GM23248 (cell line): ENCODE data around the gene FBXL5. TPM values are rescaled to one million over a fixed set of nuclear protein-coding genes. Genes with fewer than 3 reads are reported as not detected.

ENCODE experiments used
- DNase-seq: peaks from one replicate; pipeline ENCODE4 v3.0.0-alpha.2; 2015
- H2AFZ ChIP-seq: fragments of 200-600 bp; sonication (generic); 2 replicates; pipeline ENCODE4 v1.6.1; 2016; ENCODE audit warnings: antibody characterized with exemption
- H3F3A ChIP-seq: fragments of 200-600 bp; sonication (generic); 2 replicates; pipeline ENCODE4 v1.6.1; 2016; ENCODE audit warnings: mild to moderate bottlenecking, antibody characterized with exemption, mixed run types; ENCODE audit not compliant: insufficient read depth
- H3K27ac ChIP-seq: fragments of 200-600 bp; sonication (generic); 2 replicates; pipeline ENCODE4 v1.5.1; 2016; ENCODE audit warnings: mild to moderate bottlenecking
- H3K27me3 ChIP-seq: fragments of 200-600 bp; sonication (generic); replicated peaks from 2 replicates; pipeline ENCODE4 v1.6.1; 2016; ENCODE audit warnings: mild to moderate bottlenecking; ENCODE audit not compliant: insufficient read depth
- H3K36me3 ChIP-seq: fragments of 200-600 bp; sonication (generic); 2 replicates; pipeline ENCODE4 v1.6.1; 2016; ENCODE audit warnings: low read depth, mild to moderate bottlenecking
- H3K4me1 ChIP-seq: fragments of 200-600 bp; sonication (generic); 2 replicates; pipeline ENCODE4 v1.6.1; 2016; ENCODE audit warnings: mild to moderate bottlenecking; ENCODE audit not compliant: insufficient read depth
- H3K4me2 ChIP-seq: fragments of 200-600 bp; sonication (generic); one replicate; pipeline ENCODE4 v1.6.1; 2016; ENCODE audit warnings: mild to moderate bottlenecking; ENCODE audit not compliant: unreplicated experiment
- H3K4me3 ChIP-seq: fragments of 200-600 bp; sonication (generic); 2 replicates; pipeline ENCODE4 v1.5.1; 2016; ENCODE audit warnings: mild to moderate bottlenecking
- H3K79me2 ChIP-seq: fragments of 200-600 bp; sonication (generic); 2 replicates; pipeline ENCODE4 v1.6.1; 2016; ENCODE audit warnings: mild to moderate bottlenecking; ENCODE audit not compliant: insufficient read depth
- H3K9ac ChIP-seq: fragments of 200-600 bp; sonication (generic); 2 replicates; pipeline ENCODE4 v1.6.1; 2016; ENCODE audit warnings: mild to moderate bottlenecking
- H3K9me2 ChIP-seq: fragments of 200-600 bp; sonication (generic); 2 replicates; pipeline ENCODE4 v1.6.1; 2016; ENCODE audit warnings: mixed run types, mild to moderate bottlenecking, moderate library complexity; ENCODE audit not compliant: insufficient read depth
- H3K9me3 ChIP-seq: fragments of 200-600 bp; sonication (generic); one replicate; pipeline ENCODE4 v1.6.1; 2017; ENCODE audit warnings: low read depth
- H4K20me1 ChIP-seq: fragments of 200-600 bp; sonication (generic); 2 replicates; pipeline ENCODE4 v1.6.0; 2016; ENCODE audit not compliant: insufficient read depth
- EZH2 ChIP-seq: fragments of 200-600 bp; sonication (generic); IDR thresholded peaks from 2 replicates; pipeline ENCODE4 v1.6.1; 2018; ENCODE audit warnings: antibody characterized with exemption, mild to moderate bottlenecking; ENCODE audit not compliant: insufficient read depth, poor library complexity, severe bottlenecking
- EZH2phosphoT487 ChIP-seq: fragments of 200-600 bp; sonication (generic); IDR thresholded peaks from 2 replicates; pipeline ENCODE4 v1.6.1; 2018; ENCODE audit warnings: antibody characterized with exemption, moderate library complexity, mild to moderate bottlenecking, low read depth; ENCODE audit not compliant: insufficient read depth
- WGBS, 2 experiments: methylation state at CpG; one replicate each; pipeline ENCODE4 v1.1.6; 2015 to 2017; ENCODE audit warnings: low lambda C conversion rate in 2 of 2, low coverage in 1 of 2; ENCODE audit errors: missing lambda C conversion rate in 2 of 2; 5-methylcytosine and 5-hydroxymethylcytosine counted together
- in situ Hi-C: fragments of 300-500 bp; cut with MboI; formaldehyde crosslinking; loops from 2 replicates; pipeline ENCODE4 v1.15.0; 2020
- polyA plus RNA-seq: library from polyadenylated mRNA; unstranded; fragments of >200 nt; fragmentation: Nextera tagmentation; extraction: Ambion mirVana; gene quantifications from 2 replicates; pipeline ENCODE4 v1.2.1, GENCODE V29; 2016
- total RNA-seq: library from RNA; depleted of rRNA; stranded (reverse); fragments of >200 nt; shearing (Covaris generic); gene quantifications from 2 replicates; pipeline ENCODE4 v1.2.3, GENCODE V29; 2014

The FBXL5 gene
- total and polyA plus RNA-seq, 2 experiments from 2014 or later: 55.6 to 82.7 TPM

DNA sequence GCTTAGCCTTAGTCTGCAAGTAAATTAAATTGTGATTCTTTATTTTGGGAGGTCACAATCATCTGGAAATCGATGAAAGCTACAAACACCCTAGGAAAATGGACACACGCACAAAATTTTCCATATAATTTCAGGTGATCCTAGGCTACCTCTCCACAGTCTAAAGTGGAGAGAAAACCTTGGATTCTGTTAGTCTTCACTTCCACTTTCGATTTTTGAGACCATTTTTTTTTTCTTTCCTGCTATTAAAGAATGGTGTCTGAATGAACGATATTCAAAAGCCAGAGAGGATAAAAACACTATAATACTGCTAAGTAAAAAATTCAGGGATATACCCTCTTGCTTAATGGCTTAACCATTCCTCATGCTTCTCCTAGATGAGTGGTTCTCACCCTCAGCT is 1.7 kb downstream of the FBXL5 start:
- Histone ChIP-seq H3K27ac (peak overlapping the region; percentile 92), H3K4me3 (peak overlapping the region; percentile 81), H3F3A (peaks cover 41% of the 10 kb centered on the region), H3K4me2 (peak overlapping the region; percentile 100), H3K9ac (peak overlapping the region; percentile 89), H3K27me3 (no peaks in the 10 kb centered on the region), H3K79me2 (peaks cover 63% of the 10 kb centered on the region), H3K9me3 (no peaks in the 10 kb centered on the region), H4K20me1 (peaks cover 15% of the 10 kb centered on the region; the same call in 1 of the 2 replicates), H2AFZ (peak overlapping the region; percentile 68), H3K36me3 (no peaks in the 10 kb centered on the region), H3K9me2 (no peaks in the 10 kb centered on the region), H3K4me1 (peaks cover 42% of the 10 kb centered on the region)
- no peak for TF ChIP-seq EZH2
- no peak for TF ChIP-seq EZH2phosphoT487
- 35 to 42% methylated on average over 4 of the region's 4 CpGs for WGBS, 2 experiments
- in situ Hi-C loops: no loop called here
- DNase-seq: no peak

DNA sequence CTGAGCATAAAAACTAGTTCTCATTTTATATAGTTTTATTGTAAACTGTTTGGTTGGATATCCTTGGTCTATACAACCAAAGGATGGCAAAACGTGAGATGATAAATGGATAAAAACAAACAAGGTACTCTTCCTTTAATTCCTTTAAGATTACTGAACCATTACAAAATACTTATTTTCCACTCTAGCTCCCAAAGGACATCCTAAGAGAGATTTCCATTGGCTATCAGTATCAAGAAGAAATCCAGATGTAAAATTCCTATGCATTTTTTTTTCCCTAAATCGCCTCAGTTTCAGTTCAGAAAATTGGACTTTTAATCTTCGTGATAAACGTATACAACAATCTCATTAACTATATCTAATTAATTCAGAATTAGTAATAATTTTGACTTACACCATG is 2.3 kb downstream of the FBXL5 start:
- peaks cover 42% of the 10 kb centered on the region for H3K4me1 ChIP-seq
- H3F3A ChIP-seq: peaks cover 41% of the 10 kb centered on the region
- no peak for TF ChIP-seq EZH2phosphoT487
- no peak for TF ChIP-seq EZH2
- H3K9ac ChIP-seq: peak overlapping the region; percentile 89
- H2AFZ ChIP-seq: no peak overlapping the region
- no peaks in the 10 kb centered on the region for H3K9me3 ChIP-seq
- peaks cover 69% of the 10 kb centered on the region for H3K79me2 ChIP-seq
- peak overlapping the region; percentile 100 for H3K4me2 ChIP-seq
- in situ Hi-C loops: no loop called here
- no peaks in the 10 kb centered on the region for H3K9me2 ChIP-seq
- H4K20me1 ChIP-seq: peaks cover 20% of the 10 kb centered on the region; the same call in 1 of the 2 replicates
- WGBS, 2 experiments: 72 to 78% methylated on average over 4 of the region's 4 CpGs
- peak overlapping the region; percentile 92 for H3K27ac ChIP-seq
- H3K36me3 ChIP-seq: no peaks in the 10 kb centered on the region
- DNase-seq: peak; percentile 13
- H3K27me3 ChIP-seq: no peaks in the 10 kb centered on the region
- peak overlapping the region; percentile 81 for H3K4me3 ChIP-seq

DNA sequence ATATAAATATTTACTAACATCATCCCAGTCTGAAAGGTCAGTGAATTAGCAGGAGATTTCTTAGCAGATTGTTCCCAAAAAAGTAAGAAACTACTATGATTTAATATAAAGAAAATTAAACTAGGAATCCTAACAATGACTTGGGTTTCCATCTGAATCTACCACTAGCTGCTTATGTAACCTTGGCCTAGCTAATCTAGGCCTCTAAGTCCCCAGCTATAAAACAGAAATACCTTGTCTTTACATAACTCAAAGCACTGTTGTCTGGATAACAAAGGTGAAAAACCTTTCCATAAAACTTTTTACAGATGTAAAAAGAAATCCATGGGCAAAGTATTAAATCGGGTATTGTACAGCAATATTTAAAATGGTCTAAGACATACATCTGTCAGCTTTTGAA is 3.0 kb downstream of the FBXL5 start:
- WGBS, 2 experiments: 96% methylated on average over 1 of the region's 1 CpG
- no peak overlapping the region for H2AFZ ChIP-seq
- no peaks in the 10 kb centered on the region for H3K9me3 ChIP-seq
- peak overlapping the region; percentile 38 for H3K27ac ChIP-seq
- H3K4me3 ChIP-seq: peak overlapping the region; percentile 81
- H3F3A ChIP-seq: peaks cover 35% of the 10 kb centered on the region
- no peaks in the 10 kb centered on the region for H3K9me2 ChIP-seq
- H3K4me1 ChIP-seq: peaks cover 42% of the 10 kb centered on the region
- H3K27me3 ChIP-seq: no peaks in the 10 kb centered on the region
- H3K4me2 ChIP-seq: peak overlapping the region; percentile 100
- H4K20me1 ChIP-seq: peaks cover 26% of the 10 kb centered on the region; the same call in 1 of the 2 replicates
- H3K36me3 ChIP-seq: no peaks in the 10 kb centered on the region
- DNase-seq: peak; percentile 16
- H3K9ac ChIP-seq: peak overlapping the region; percentile 89
- in situ Hi-C loops: no loop called here
- H3K79me2 ChIP-seq: peaks cover 75% of the 10 kb centered on the region
- TF ChIP-seq EZH2 (no peak), EZH2phosphoT487 (no peak)

DNA sequence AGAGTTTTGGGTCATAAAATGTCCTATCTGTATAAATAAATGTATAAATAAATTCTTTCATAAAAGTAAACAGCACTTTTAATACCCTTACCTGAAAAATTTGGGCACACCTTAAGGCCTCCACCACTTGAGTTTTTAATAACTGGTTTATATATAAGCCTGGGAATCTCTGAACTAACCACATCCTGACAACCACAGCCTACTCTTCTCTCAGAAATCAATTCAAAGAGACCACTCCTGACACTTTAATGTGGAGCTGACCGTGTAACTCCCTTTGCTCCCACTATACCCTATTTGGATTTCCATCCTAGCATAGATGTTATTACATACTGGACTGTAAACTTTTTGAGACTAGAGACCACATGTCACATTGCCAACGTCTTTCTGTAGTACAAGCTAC is 3.5 kb downstream of the FBXL5 start:
- H3K4me2 ChIP-seq: peak overlapping the region; percentile 100
- H3K4me3 ChIP-seq: peak overlapping the region; percentile 81

More for the DNA sequence above, 3.5 kb downstream of the FBXL5 start:
- peak overlapping the region; percentile 38 for H3K27ac ChIP-seq
- no peak overlapping the region for H2AFZ ChIP-seq
- peak overlapping the region; percentile 89 for H3K9ac ChIP-seq
- WGBS, 2 experiments: 25 to 45% methylated on average over 2 of the region's 2 CpGs
- in situ Hi-C loops: no loop called here
- H3K9me3 ChIP-seq: no peaks in the 10 kb centered on the region
- TF ChIP-seq EZH2: no peak
- TF ChIP-seq EZH2phosphoT487: no peak
- peaks cover 81% of the 10 kb centered on the region for H3K79me2 ChIP-seq
- peak; percentile 9 for DNase-seq
- peaks cover 42% of the 10 kb centered on the region for H3K4me1 ChIP-seq
- H4K20me1 ChIP-seq: peaks cover 26% of the 10 kb centered on the region; the same call in 1 of the 2 replicates
- no peaks in the 10 kb centered on the region for H3K27me3 ChIP-seq
- peaks cover 31% of the 10 kb centered on the region for H3F3A ChIP-seq
- no peaks in the 10 kb centered on the region for H3K36me3 ChIP-seq
- no peaks in the 10 kb centered on the region for H3K9me2 ChIP-seq
